IPS DF 6.9 (cell line): ENCODE data around the gene FAM222B.

Source experiments
- DNase-seq: peaks from one replicate; pipeline ENCODE4 v3.0.0-alpha.2; 2013; ENCODE audit warnings: low read depth, low spot score
- H3K27ac ChIP-seq: one replicate; pipeline ENCODE4 v1.5.1; 2013; ENCODE audit warnings: low read length, control low read depth
- H3K27me3 ChIP-seq: 2 replicates; pipeline ENCODE4 v1.6.1; 2013; ENCODE audit warnings: mild to moderate bottlenecking, low read length; ENCODE audit not compliant: control insufficient read depth, insufficient read depth
- H3K36me3 ChIP-seq: 2 replicates; pipeline ENCODE4 v1.6.1; 2013; ENCODE audit warnings: low read length; ENCODE audit not compliant: control insufficient read depth, insufficient read depth
- H3K4me1 ChIP-seq: 2 replicates; pipeline ENCODE4 v1.6.1; 2013; ENCODE audit warnings: low read length; ENCODE audit not compliant: control insufficient read depth, insufficient read depth
- H3K4me3 ChIP-seq: 2 replicates; pipeline ENCODE4 v1.5.1; 2013; ENCODE audit warnings: mild to moderate bottlenecking, low read length
- H3K9me3 ChIP-seq: 2 replicates; pipeline ENCODE4 v1.6.1; 2013; ENCODE audit warnings: low read length, inconsistent platforms; ENCODE audit not compliant: control insufficient read depth, insufficient read depth
- WGBS: extraction: QIAGEN DNeasy Blood & Tissue Kit; methylation state at CpG from one replicate; pipeline ENCODE4 v1.1.7; 2013; ENCODE audit warnings: mixed read lengths, missing lambda C conversion rate; ENCODE audit not compliant: insufficient read length, insufficient coverage; 5-methylcytosine and 5-hydroxymethylcytosine counted together

FAM222B gene

GRCh38 chr17:28842282-28843012 lies at the start of gene FAM222B:
Gene FAM222B, minus strand, starts transcription at chr17:28842790. Its CDS starts 76,123 bp downstream, at chr17:28766667.
- Histone ChIP-seq H3K4me3 (peak within 1 kb of the TSS; percentile 89), H3K36me3 (no peaks in the 10 kb centered on the region), H3K27me3 (no peaks in the 10 kb centered on the region), H3K4me1 (no peaks in the 10 kb centered on the region), H3K9me3 (0 out of 2 replicates have a peak, but pooled peaks cover 1% of the 10 kb centered on the region), H3K27ac (no peak within 1 kb of the TSS)
- no CpG with 5 or more reads among the region's 44 CpGs for whole genome bisulfite sequencing
- DNase-seq, result peak; percentile 75

GRCh38 chr17:28892024-28892423 lies 49.4 kb upstream of the FAM222B start:
- no CpG with 5 or more reads among the region's 4 CpGs for WGBS
- no peaks in the 10 kb centered on the region for H3K9me3 ChIP-seq

GRCh38 chr17:28891201-28891600 lies 48.6 kb upstream of the FAM222B start:
- Histone ChIP-seq H3K27me3 (no peaks in the 10 kb centered on the region), H3K4me1 (peaks cover 3% of the 10 kb centered on the region; the same call in 1 of the 2 replicates), H3K27ac (no peak overlapping the region), H3K36me3 (no peaks in the 10 kb centered on the region), H3K9me3 (no peaks in the 10 kb centered on the region), H3K4me3 (no peak overlapping the region)
- no peak for DNase-seq
- WGBS, result no CpG with 5 or more reads among the region's 1 CpG

More at GRCh38 chr17:28892024-28892423, 49.4 kb upstream of the FAM222B start:
- Histone ChIP-seq H3K27ac (no peak overlapping the region), H3K4me3 (no peak overlapping the region), H3K27me3 (no peaks in the 10 kb centered on the region), H3K36me3 (no peaks in the 10 kb centered on the region), H3K4me1 (peaks cover 3% of the 10 kb centered on the region; the same call in 1 of the 2 replicates)
- no peak for DNase-seq

- H3K4me3 ChIP-seq, result no peak overlapping the region
- H3K27me3 ChIP-seq, result no peaks in the 10 kb centered on the region
- no peaks in the 10 kb centered on the region for H3K36me3 ChIP-seq
- no peaks in the 10 kb centered on the region for H3K9me3 ChIP-seq
- H3K27ac ChIP-seq, result no peak overlapping the region
- WGBS, result no CpG with 5 or more reads among the region's 5 CpGs
- no peaks in the 10 kb centered on the region for H3K4me1 ChIP-seq
- no peak for DNase-seq
Measured at GRCh38 chr17:28889996-28890395, 47.4 kb upstream of the FAM222B start.

- Histone ChIP-seq H3K36me3 (no peaks in the 10 kb centered on the region; the same call in 1 of the 2 replicates), H3K4me1 (no peaks in the 10 kb centered on the region), H3K27ac (no peak overlapping the region), H3K4me3 (no peak overlapping the region), H3K9me3 (no peaks in the 10 kb centered on the region), H3K27me3 (no peaks in the 10 kb centered on the region)
- no peak for DNase-seq
- WGBS, result no CpG with 5 or more reads among the region's 7 CpGs
Measured at GRCh38 chr17:28888832-28889231, 46.2 kb upstream of the FAM222B start.

- DNase-seq, result no peak
- Histone ChIP-seq H3K27me3 (no peaks in the 10 kb centered on the region), H3K36me3 (no peaks in the 10 kb centered on the region; the same call in 1 of the 2 replicates), H3K4me3 (no peak overlapping the region), H3K9me3 (no peaks in the 10 kb centered on the region), H3K4me1 (no peaks in the 10 kb centered on the region), H3K27ac (no peak overlapping the region)
- no CpG with 5 or more reads among the region's 12 CpGs for WGBS
Measured at GRCh38 chr17:28887871-28888471, 45.4 kb upstream of the FAM222B start.

- no peak overlapping the region for H3K4me3 ChIP-seq
- no peaks in the 10 kb centered on the region for H3K4me1 ChIP-seq
- no peaks in the 10 kb centered on the region for H3K9me3 ChIP-seq
- H3K27ac ChIP-seq, result no peak overlapping the region
- no peaks in the 10 kb centered on the region for H3K27me3 ChIP-seq
- WGBS, result no CpG with 5 or more reads among the region's 10 CpGs
- no peak for DNase-seq
- H3K36me3 ChIP-seq, result peaks cover 15% of the 10 kb centered on the region
Measured at GRCh38 chr17:28885951-28886350, 43.4 kb upstream of the FAM222B start.

- WGBS, result no CpG with 5 or more reads among the region's 4 CpGs
Measured at GRCh38 chr17:28885363-28885762, 42.8 kb upstream of the FAM222B start.

GRCh38 chr17:28883967-28884702 lies 41.5 kb upstream of the FAM222B start:
- DNase-seq, result no peak
- Histone ChIP-seq H3K27me3 (no peaks in the 10 kb centered on the region), H3K36me3 (peaks cover 23% of the 10 kb centered on the region), H3K27ac (no peak overlapping the region), H3K4me1 (no peaks in the 10 kb centered on the region; the same call in 1 of the 2 replicates), H3K4me3 (no peak overlapping the region), H3K9me3 (no peaks in the 10 kb centered on the region)
- no CpG with 5 or more reads among the region's 27 CpGs for WGBS

More at GRCh38 chr17:28885363-28885762, 42.8 kb upstream of the FAM222B start:
- no peak for DNase-seq
- no peak overlapping the region for H3K27ac ChIP-seq
- peaks cover 21% of the 10 kb centered on the region for H3K36me3 ChIP-seq
- no peak overlapping the region for H3K4me3 ChIP-seq
- no peaks in the 10 kb centered on the region for H3K4me1 ChIP-seq
- no peaks in the 10 kb centered on the region for H3K9me3 ChIP-seq
- H3K27me3 ChIP-seq, result no peaks in the 10 kb centered on the region

- Histone ChIP-seq H3K36me3 (peaks cover 23% of the 10 kb centered on the region), H3K27me3 (no peaks in the 10 kb centered on the region), H3K4me3 (no peak overlapping the region), H3K27ac (no peak overlapping the region), H3K4me1 (no peaks in the 10 kb centered on the region; the same call in 1 of the 2 replicates), H3K9me3 (no peaks in the 10 kb centered on the region)
- DNase-seq, result no peak
- WGBS, result no CpG with 5 or more reads among the region's 18 CpGs
Measured at GRCh38 chr17:28882154-28882895, 39.7 kb upstream of the FAM222B start.
